ENCODE measurements around the gene C2orf69.

GRCh38 chr2:199875400-199875799, 35.7 kb upstream of the C2orf69 start:
- no peak for TF ChIP-seq CTCF (IDR thresholded peaks at IDR 0.05; ENCODE audit: poor library complexity)
- TF ChIP-seq EZH2 (IDR thresholded peaks at IDR 0.05; ENCODE audit: borderline replicate concordance): no peak
- no peak for TF ChIP-seq EZH2phosphoT487 (IDR thresholded peaks at IDR 0.05; ENCODE audit: low read depth, severe bottlenecking, unreplicated experiment)
